Mesenteric fat pad (tissue), 1 donor: ENCODE data around the gene MRPL36. TPM values are rescaled to one million over a fixed set of nuclear protein-coding genes. Genes with fewer than 3 reads are reported as not detected.

ENCODE experiments used
- DNase-seq: peaks from one replicate; pipeline ENCODE4 v3.0.0-alpha.2; 2020; ENCODE audit warnings: low spot score
- total RNA-seq: library from RNA; stranded (reverse); fragmentation: NEBNext Ultra II Directional; extraction: Animal tissue kit (Norgen Biotek cat#: 25700); gene quantifications from one replicate; pipeline ENCODE4 v1.2.1, GENCODE V29; 2021
- donor health status: DM: yes; HTN: yes; CAD: no.

Gene MRPL36
- total RNA-seq, 1 donor from 2014 or later, result 50.4 TPM

DNA sequence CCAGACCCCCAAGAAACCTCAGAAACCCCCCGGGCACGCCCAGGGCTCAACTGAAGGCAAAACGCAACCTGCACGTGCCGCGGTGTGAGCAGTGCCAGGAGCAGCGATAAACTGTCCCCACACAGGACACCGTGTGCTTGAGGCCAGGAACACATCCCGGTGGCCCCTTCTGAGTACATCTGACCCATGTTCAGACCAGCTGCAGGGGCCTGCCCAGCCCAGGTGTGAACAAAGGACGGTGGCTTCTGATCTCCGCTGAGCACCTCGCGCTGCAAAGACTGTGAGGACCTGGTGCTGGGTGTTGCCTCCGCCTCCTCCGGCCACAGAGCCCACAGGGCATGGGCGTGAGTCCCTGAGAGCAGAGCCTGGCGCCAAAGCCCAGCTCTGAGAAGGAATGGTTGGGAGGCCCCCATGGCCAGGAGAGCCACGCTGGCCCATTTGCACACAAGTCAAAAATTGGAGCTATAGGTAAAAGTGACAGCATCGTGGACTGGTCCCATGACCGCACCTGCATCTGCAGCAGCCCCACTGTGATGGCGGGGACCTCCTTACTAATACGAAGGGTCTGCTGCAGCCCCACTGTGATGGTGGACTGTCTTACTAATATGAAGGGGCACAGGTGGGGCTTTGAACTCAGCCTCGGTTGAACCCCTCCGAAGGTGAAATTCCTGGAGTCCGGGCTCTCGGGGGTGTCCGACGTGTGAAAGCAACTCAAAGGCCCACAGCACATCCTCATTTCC, 33.0 kb upstream of the MRPL36 start:
- DNase-seq, result peak; percentile 69

DNA sequence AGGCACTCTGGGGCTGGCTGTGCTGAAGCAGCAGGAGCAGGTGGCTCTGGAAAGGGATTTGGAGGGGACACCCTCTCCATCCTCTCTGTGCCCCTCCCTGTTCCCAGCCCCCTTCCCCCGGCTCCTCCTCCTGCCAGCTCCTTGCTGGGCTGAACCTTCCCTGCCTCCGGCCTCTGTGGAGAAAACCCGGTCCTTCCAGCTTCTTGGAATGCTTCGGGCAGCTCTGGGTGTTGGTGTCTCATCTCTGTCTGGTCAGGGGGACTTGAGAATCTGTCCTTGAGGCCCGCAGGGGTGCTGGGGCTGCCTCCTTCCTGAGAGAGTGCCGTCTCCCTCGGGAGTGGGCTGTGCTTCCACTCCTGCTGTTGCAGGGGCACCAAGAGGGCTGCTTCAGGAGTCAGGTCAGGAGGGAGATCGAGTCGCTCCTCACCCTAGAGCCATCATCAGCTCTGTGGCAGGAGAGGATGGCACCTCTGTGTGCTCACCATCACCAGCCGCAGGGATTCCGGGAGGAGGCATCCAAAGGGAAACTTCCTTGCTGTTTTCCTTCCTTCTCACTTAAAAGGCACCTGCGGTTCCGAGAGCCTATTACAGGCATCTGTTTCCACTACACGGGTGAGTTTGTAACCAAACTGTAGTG, 32.2 kb upstream of the MRPL36 start:
- peak; percentile 77 for DNase-seq

DNA sequence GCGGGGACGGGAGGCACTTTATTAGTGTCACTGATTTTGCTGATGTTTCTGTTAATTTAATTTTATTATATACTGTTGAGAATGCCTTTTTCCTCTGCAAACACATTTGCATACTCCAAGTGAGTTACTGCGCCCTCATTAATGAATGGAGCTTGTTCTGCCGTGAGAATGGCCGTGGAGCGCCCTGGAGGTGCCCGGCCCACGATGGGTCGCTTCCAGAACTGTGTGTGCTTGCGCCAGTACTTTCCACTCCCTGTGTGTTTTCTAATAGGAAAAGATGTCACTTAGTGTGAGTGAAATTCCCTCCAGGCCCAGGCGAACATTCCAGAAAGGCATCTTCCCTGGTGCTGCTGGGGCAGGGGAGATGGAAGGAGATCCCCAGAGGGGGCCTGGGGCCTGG, 31.6 kb upstream of the MRPL36 start:
- no peak for DNase-seq

DNA sequence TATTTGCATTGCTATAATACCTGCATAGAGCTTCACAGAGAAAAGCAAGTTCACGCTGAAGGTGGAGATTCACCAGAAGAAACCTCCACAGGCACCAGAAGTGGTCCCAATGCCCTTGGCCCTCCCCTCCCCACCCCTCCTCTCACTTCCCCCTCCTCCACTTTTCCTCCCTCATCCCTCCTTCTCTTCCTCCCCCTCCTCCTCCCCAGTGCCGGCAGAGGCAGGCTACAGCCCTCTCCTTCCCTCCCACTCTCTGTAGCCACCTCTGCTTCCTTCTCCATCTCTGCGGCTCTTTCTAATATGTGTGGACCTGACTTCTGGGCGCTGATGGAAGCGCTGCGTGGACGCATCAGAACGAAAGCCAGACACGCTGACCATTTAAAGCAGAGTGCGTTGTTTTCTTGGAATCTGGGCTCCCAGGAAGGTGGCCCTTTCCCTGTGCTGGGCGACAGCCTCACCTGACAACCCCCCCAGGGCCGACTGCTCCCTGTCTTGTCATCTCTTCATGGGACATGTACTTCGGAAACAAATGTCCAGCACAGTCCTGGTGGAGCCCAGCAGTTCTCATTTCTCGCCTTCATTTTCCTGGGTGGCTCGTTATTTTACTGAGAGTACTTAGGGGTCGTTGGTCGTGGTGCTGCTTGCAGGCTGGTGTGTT, 31.1 kb upstream of the MRPL36 start:
- peak; percentile 57 for DNase-seq

DNA sequence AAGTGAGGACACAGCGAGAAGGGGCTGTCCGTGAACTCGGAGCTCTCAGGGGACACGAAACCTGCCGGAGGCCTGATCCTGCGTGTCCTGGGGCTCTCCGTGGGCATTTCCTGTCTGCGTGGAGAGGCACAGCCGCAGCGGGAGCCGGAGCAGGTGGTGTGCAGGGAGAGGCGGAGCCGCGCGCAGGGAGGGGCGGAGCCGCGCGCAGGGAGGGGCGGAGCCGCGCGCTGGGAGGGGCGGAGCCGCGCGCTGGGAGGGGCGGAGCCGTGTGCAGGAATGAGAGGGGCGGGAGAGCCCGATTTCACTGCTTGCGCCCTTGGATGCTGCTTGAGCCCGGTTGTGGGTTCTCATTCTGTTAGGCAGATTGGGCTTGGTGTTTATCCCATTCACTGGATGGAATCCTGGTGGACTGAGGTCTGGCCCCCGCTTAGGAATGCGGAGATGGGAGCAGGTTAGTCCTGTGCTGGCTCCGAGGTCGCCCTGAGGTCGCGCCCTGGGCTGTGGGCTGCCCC, 28.3 kb upstream of the MRPL36 start:
- DNase-seq, result peak; percentile 88

DNA sequence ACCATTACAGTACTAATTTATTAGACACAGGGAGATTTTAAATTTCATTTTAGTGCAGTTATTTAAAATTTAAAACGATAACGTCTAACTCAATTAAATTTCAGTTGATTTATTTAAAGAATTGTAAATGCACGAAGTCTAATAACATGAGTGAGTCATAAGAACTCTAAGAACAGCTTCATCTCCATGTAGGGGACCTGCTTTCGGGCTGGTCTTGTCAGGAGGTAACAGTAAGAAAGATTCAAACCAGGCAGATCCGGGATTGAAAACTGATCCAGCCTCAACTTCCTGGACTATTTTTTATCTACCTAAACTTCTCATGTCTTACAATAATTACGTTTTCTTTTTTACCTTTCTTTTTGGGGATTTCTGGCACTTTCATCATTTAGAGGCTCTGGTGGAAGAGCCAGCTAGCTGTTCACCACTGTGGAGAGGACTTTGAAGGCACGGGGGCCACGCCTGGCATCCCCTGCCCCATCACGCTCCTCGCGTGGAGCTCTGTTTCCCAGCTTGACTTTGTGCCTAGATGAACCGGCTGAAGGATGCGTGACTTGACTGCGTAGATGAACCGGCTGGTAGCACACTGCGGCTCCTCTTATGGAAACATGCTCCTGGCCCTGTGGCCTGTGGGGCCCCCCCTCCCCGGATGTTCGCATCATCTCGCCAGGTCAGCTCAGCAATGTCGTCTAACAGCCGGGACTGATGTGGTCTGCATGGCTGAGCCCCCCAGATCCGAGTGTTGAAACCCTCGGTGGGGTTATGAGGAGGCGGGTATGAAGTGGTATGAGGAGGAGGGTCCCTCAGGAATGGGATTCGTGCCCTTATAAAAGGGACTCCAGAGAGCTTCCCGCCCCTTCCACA, 27.6 kb upstream of the MRPL36 start:
- peak; percentile 45 for DNase-seq

DNA sequence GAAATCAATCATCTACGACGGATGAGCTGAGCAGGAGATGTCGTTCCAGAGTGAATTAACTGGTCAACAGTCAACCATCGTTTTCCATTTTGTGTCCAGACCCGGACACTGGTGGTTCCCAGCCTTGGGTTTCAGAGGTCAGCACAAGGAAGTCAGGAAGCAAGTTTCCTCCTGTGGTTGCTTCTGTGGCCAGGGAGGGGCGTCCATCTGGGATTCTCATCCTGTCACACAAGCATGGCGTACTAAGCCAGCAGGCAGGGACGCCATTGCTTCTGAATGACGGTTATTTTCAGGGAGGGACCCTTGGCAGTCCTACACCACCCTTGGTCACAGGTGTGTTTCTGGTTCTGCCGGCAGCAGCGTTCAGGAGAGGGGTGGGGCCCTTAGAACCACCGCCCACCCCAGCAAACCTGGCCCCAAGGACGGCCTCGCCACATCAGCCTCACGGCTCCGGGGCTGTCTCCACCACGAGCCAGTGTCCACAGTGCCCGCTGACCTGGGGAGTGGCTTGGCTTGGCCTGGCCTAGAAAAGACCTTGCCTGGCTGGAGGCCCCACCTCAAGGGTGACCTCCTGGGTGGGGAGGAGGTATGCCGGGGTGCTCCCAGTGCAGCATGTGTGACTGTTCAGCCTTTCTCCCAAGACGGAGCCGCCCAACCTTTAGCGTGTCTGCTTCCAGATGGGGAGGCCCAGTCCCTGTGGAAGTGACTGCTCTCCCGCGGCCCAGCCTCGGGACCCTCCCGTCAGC, 26.8 kb upstream of the MRPL36 start:
- DNase-seq, result peak; percentile 88

DNA sequence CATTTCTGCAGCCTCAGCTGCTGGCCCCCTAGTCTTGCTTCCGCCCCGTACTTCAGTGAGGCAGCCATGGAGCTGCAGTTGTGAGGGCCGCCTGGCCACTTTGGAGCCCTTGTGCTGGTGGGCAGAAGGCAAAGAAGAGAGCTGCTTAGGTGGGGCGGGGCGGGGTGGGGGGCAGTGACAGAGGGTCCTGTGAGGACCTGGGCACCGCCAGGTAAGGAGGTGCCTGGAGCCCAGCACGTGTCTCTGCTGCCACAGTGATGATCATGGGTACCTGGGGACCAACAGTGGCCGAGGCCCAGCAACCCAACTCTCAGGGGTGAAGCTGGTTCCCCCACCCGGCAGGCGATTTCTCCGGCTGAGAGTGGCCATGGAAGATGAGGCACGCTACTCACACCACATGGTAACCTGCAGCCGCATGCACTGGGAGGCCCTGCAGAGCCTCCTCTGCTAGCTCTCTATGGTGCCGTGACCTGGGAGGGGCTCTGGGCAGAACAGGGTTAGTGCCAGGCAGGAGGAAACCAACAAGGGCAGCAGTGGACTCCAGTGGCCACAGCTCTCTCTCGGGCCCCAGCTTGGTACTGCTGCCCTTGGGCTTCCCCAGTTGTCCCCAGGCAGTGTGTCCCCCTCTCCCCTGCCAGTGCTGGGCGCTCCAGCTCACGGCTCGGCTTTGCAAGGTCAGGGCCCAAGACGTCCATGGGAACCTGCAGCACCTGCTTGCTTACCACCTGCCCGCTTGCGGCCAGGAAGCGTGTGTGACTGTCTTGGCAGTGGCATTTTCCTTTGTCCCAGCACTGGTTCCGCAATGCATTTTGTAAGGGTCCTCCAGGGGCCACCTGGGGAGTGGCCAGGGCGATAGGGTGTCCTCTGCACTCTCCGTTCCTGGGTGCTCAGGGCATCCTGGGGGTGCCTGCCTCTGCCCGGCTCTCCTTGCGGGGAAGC, 25.5 kb upstream of the MRPL36 start:
- DNase-seq, result peak; percentile 86

DNA sequence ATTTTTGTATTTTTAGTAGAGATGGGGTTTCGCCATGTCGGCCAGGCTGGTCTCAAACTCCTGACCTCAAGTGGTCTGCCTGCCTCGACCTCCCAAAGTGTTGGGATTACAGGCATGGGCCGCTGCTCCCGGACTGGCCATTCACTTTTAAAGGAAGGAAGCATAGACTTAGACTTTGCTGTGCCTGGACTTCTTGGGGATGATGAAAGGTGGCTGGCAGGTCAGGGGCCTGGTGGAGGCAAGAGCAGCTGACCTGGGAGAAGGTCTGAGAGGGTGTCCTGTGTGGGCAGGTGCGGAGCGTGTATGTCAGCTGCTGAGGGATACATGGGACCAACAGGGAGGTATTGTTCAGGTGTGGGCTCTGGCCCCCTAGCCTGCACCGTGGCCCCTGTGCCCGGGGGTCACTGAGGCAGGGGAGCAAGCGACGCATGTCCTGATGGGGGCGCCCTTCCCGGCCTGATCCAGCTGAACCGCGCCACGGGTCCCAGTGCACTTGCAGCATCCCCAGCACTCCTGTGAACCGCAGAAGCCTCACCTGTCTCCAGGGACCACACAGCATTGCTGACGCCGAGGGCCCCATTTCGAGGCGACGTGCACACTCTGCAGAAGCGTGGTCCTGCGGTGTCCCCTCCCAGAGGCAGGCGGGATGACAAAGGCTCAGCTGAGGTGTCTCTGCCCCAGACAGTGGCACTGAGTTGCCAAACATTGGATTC, 24.6 kb upstream of the MRPL36 start:
- peak; percentile 68 for DNase-seq

DNA sequence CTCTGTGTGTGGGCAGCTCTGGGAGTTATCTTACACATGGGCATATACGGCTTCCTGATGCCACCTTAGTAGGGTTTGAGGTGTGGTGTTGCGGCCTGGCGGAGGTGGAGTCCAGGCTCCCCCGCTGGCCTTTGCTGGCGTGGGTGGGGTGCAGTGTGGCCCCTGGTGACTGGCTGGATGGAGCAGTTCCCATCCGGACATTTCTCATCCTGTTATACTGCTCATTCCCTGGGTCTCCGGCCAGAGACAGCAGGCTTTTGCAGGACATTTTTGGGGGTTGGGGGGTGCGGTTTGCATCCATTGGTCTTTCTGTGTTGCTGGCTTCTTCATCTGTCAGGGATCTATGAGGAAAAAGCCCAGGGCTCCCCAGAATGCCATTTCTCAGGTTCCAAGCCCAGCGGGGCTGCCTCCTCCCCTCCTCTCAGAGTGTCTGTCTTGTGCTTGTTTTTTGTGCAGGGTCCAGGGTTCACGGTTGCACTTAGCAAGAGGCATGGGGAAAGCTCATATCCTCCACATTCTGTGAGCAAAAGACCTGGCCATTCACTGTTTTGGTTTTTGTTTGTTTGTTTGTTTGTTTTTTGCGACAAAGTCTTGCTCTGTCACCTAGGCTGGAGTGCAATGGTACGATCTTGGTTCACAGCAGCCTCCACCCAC, 23.9 kb upstream of the MRPL36 start:
- peak; percentile 75 for DNase-seq

DNA sequence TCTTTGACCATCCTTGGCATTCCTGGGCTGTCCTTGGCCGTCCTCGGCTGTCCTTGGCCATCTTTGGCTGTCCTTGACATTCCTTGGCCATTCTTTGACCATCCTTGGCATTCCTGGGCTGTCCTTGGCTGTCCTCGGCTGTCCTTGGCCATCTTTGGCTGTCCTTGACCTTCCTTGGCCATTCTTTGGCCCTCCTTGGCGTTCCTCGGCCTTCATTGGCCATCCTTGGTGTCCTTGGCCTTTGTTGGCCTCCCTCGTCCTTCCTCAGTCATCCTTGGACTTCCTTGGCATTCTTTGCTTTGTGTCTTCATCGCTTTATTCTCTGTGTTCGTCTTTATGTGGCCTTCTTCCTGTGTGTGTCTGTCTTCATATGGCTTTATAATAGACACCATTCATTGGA, 22.2 kb upstream of the MRPL36 start:
- DNase-seq, result peak; percentile 30

DNA sequence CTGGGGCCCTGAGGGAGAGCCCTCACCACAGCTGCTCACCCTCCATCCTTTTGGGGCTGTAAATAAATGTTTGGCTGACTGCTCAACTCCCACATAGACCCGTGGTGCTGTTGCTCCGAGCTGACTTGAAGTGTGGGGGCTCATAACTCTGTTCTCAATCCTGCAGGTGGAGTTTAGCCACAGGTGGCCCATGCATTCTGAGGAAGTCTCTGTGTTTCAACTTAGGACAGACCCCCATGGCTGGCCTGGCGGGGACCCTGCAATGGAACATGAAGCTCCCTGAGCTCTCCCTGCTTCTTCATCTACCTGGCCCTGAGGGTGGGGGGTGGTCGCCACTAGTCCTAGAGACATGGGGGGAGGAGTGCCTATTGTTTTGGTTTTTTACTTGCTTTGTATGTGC, 21.3 kb upstream of the MRPL36 start:
- DNase-seq, result peak; percentile 68

DNA sequence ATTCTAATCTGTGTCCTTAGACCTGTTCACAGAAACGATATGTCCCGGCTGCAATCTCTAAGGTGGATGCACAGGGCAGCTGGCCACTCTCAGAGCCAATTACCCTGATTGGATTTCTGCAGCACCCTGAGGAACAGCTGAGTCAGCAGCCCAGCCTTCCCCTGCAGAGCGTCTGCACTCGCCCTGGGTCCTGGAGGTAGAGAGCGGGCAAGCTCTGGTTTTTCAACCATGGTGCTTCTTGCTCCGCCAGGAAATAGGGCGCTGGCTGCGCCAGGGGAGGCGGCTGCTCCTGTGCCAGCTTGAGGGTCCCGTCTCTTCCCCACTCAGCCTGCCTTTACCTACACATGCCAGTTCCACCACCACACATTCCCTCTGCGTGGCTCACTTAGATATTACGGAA, 20.7 kb upstream of the MRPL36 start:
- peak; percentile 82 for DNase-seq

DNA sequence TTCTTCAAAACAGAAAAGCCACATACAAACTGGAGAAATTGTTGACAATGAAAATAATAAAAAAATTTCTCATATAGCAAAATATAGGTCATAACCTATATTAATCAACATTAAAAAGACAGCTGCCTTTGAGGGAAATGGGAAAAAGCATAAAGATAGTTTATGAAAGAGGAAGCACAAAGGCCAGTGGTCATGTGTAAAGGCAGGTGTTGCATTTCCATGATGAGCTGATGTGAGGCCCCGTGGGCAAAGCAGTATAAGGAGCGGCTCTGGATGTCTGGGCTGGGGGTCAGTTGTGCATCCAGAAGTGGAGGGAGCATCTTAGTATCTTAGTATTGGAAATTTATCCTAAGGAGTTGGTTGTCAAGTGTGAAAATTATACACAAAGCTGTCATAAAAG, 19.8 kb upstream of the MRPL36 start:
- DNase-seq, result no peak

DNA sequence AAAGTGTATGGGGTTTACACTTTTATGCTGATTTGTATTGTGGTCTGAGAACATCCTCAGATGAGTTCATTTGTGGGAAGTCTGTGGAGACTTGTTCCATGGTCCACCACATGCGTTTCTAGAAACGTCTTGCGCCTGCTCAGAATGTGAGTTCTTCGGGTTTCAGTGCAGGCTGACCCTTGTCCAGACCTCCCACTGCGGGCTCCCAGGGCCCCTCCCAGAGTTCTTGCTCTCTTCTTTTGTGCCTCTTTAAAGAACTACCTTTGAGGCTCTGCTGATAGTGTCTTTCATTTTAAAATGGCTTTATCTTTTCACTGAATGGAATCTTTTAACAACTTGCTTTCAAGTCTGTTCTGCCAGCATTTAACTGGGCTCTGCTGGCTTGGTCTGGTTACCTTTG, 19.1 kb upstream of the MRPL36 start:
- peak; percentile 64 for DNase-seq

DNA sequence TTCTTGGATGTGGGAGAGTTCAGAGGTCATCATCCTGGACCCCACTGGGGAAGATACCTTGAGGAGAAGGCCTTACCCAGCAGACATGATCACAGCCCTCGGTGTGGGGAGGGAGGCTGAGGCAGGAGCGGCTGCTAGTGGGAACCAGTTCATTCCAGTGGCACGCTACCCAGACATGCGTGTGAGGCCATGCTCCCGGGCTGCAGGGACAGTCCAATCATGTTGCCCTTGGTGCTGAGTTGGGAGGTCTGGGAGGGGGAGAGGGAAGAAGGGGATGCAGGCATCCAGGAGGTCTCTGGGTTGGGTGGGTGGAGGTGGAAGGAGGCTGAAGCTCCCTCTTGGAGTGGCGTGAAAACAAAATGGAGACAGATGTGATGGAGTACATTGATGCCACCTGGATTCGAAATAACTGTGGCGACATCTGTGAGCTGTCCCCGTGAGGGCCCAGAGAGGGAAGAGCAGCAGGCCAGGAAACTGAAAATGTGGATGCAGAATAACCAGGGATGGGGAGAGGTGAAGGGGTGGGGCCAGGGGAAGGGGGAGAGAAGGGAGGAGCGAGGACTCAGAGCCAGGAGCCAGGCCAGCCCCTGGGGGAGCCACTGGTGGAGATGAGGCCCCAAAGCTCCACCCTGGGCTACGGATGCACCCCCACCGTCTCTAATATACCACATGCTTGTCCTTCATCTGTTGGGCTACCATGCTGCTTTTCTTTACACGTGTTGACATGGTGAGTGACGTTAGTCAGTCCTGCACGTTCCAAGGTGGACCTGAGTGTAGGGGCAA, 17.8 kb upstream of the MRPL36 start:
- DNase-seq, result peak; percentile 64

DNA sequence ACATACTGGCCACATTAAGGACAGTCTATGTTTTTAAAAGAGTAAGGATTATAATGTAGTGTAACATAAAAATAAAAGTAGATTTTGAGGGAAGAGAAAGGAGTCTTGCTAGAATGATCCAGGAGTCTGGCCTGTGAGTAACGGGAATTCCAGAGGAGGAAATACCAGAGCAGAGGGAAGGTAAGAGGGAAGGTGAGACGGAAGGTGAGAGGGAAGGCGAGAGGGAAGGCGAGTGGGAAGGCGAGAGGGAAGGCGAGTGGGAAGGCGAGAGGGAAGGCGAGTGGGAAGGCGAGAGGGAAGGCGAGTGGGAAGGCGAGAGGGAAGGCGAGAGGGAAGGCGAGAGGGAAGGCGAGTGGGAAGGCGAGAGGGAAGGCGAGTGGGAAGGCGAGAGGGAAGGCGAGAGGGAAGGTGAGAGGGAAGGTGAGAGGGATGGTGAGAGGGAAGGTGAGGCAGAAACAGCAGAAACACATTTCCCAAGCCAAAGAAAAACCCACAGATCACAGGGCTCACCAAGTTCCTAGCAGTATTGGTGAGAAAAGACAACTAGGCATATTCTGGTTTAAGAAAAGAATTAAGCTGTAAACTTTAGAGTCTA, 17.0 kb upstream of the MRPL36 start:
- DNase-seq, result peak; percentile 14
